Dermis microvascular lymphatic vessel endothelial cell (primary cell): ENCODE measurements around the gene TXLNB. TPM values are rescaled to one million over a fixed set of nuclear protein-coding genes. Genes with fewer than 3 reads are reported as not detected.
A peak's percentile ranks its signal among the peaks of the same experiment; 100 is the strongest.
"Not testable (repeated sequence)": the region's sequence is repeated elsewhere in the genome, so short reads cannot be mapped to it uniquely, and the experiment has no call there.

ENCODE experiments used
- DNase-seq, 2 donors: peaks; one replicate each; pipeline versions ENCODE4 v3.0.0 to v3.0.0-alpha.2; 2010; ENCODE audit warnings: low read depth in 2 of 2
- total RNA-seq: library from RNA; depleted of rRNA; stranded (reverse); fragments of >200 nt; gene quantifications from 2 replicates; pipeline ENCODE4 v1.2.1, GENCODE V29; 2014

Gene TXLNB
- total RNA-seq, 1 donor from 2014 or later: 0.51 TPM

DNA sequence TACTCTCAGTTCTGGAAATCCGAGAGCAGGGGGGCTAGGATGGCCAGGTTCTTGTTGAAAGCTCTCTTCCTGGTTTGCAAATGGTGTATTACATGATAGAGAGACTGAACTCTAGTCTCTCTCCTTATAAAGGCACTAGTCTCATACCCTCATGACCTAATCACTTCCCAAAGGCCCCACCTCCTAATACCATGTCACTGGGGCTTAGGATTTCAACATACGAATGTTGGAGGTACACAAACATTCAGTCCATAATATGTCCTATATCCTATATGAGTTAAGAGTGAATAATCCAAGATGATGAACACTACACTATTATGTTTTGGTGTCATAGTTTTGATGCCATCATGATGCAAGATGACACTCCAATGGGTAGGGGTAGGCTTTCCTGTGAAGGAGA lies 20.0 kb upstream of the TXLNB start:
- DNase-seq: no peak

DNA sequence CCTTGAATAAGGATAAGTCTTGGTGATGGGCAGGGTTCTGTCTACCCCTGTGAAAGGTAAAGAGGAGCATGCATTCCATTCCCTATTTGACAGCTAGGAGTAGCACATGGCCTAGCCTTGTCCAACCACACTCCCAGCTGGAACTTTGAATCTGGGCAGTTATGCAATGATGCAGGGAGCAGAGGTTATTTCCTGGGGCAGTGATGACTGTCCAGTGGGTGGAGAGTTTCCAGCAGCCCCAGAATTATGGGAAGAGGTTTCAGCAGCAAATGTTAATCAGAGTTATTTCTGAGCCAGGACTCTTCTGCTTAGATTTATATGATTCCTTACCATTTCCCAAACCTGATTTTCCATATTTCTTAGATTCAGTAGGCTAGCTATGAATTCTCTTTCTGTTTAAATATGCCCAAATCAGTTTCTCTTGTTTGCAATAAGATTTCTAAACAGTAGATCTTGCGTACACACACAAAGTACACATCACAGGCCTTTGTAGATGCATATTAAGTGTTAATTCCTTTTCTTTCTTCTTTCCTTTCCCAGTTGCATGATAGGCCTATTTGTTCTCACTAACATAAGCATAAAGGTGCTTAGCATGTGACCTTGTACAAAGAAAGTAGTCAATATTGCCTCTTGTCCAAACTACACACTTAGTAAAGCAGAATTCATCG lies 17.3 kb upstream of the TXLNB start:
- peak; percentile 66 to 75 for DNase-seq

DNA sequence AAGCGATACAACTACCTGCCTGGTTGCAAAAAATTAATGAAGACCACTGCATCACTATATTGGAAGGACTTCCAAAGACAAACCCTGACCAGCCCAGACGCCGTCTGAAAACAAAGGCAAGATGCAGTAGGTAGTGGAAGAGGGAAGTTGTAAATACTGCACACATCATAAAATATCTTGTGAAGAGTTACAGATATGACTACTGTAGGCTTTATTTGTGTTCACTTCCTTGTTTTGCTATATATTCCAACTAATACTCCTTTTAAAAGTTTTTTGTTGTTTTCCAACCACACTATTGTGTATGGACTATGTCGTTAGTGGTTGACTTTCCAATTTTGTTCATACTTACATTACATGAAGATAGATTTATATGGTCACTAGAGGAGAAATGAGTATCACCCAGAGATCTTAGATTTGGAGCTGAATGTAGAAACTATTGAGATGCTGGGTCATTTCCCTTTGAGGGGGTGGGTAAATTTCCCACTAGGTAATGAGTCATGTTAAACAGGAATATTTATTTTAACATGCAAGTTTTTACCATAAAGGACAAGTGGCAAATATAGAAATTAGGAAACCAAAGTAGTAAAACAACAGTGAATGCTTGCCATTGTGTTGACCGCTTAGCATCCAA lies 16.6 kb upstream of the TXLNB start:
- peak in 1 of 2 donors; percentile 68 for DNase-seq

DNA sequence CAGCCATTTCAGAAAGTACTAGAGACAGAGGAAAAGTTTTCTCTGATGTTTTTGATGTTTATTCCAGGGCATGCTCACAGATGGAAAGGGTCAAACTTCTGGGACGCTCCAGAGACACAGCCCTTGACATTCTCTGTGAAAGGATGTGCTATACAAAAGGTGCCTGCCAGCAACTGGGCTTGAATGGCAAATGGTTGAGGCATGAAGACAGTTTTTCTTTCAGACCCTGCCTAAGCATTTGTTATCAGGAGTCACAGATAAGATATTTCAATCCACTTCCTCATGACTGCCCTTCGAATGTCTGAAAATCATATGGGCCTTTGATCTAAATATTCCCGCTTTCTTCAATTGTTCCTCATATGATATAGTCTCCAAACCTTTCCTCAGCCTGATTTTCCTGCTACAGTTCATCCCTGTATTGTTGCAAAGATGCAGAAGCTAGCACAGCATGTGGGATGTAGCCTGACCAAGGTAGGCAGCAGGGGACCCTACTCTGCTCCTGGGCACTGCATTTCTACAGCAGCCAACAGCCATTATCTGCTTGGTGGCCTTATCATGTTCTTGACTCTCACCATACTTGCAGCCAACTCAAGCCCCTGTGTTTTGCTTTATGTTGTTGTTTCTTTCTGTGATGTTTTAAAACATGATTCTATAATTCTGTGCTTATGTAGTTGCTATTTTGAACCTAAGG lies 14.6 kb upstream of the TXLNB start:
- DNase-seq: no peak

DNA sequence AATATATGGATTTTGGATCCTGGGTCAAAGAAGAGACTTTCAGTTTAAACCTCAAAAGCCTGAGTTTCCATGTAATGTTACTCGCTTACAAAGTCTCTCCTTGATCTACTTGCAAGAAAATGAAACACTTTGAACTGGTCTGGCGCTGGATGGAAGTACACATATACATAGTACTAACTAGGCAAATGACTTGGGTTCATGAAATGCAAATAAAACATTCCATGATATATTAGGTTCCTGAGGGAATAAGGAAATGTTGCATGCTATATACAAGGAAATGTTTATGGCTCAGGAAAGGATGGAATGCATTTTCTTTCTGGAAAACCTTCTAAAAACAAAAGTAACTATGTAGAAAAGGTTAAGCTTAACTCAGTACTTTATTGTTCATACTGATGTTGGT lies 11.4 kb upstream of the TXLNB start:
- DNase-seq: peak in 1 of 2 donors; percentile 18

DNA sequence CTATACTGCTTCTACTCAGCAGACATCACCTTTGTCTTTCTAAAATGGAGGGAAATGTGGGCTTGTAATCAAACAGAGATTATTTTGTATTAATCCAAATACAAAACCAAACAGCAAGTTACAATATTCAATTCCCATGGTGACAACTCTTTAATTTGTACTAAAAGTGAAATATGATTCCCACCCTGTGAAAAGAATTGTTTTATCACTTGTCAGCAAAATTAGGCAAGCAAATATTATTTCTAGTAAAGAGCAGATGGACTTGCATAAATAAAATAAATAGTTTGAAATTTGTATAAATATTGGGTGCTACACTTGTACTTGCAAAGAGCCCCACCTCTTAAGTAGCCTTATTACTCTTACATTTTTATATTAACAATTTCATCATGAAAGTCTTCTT lies 6.1 kb upstream of the TXLNB start:
- no peak for DNase-seq

DNA sequence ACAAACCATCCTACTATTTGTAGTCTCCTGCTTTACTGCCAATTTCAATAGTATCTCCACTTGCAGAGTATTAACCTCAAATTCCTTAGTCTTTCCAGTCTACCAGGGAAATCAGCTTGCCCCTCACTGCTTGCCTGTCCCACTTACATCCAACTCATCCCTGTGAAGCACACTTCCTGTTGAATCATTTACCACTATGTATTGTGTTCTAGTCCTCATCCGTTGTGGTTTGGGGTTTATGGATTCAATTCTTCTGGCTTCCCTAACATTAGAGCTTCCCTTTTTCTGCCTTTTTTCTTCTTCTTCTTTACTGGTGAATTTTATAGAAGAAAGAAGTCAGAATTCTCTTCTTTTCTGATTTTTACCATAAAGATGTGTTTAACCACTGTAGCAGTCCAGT lies 5.1 kb upstream of the TXLNB start:
- DNase-seq: peak in 1 of 2 donors; percentile 72

DNA sequence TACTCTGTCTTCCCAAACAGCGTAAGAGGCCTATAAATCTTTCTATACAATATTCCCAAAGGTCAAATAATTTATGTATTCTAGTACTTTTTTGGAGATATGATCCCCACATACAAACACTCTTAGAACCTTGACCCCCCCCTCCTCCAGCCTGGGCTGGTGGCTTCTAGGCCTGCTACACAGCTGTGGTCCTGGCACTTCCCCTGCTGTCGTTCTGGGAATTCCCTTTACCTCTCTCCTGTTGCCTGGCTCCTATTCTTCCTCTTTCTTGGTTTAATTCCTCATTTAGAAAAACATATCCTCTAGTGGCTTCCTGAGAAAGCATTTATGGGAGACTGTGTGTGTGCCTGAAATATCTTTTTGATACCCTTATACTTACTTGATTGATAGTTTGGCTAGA lies 4.1 kb upstream of the TXLNB start:
- peak in 1 of 2 donors; percentile 12 for DNase-seq

DNA sequence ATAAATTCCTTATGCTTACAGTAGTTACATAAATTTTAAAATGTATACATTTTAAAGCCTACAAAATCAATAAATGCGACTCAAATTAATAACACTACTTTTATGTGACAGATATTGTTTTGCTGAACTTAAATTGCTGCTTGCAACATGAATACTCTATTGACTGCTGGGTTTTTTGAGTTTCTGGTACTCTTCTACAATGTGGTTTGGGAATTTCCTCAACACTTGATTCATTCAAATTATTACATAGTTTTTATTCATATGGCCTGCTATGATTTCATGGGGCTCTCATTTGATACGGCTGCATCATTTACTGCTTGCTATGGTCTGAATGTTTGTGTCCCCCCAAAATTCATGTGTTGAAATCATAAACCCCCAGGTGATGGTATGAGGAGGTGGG lies 2.3 kb upstream of the TXLNB start:
- DNase-seq: no peak

DNA sequence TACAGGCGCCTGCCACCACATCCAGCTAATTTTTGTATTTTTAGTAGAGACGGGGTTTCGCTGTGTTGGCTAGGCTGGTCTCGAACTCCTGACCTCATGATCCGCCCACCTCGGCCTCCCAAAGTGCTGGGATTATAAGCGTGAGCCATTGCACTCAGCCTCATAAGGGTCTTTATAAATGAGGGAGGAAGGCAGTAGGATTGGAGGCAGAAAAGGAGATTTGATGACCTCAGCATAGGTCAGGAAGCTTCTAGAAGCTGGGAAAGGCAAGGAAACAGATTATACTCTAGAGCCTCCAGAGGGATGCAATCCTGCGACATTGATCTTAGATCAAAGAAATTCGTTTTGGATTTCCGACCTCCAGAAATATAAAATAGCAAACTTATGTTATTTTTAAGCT lies 1.4 kb upstream of the TXLNB start:
- DNase-seq: not testable (repeated sequence)

DNA sequence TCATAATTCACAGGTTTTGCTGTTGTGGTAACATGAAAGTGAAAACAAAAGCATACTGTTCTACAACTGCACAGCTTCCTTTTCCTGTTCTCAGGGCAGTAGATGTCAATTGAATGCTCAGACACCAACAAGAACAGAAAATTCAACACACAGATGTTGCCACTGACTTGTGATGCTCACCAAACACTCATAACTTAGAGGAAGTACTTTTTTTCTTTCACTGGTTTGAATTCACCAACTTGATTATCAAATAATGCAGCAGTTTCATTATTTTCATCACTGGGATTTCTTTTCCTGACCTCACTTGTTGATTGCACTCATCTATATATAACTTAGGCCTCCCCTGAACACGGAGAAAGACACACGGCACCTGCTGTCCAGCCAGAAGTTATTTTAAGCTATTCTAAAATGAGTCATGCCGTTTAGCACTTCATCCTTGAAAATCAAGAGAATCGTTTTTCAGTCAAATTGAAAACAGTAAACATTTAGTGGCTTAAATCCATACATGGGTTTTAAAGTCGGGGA lies 949 bp downstream of the TXLNB start:
- peak; percentile 92 to 93 for DNase-seq

DNA sequence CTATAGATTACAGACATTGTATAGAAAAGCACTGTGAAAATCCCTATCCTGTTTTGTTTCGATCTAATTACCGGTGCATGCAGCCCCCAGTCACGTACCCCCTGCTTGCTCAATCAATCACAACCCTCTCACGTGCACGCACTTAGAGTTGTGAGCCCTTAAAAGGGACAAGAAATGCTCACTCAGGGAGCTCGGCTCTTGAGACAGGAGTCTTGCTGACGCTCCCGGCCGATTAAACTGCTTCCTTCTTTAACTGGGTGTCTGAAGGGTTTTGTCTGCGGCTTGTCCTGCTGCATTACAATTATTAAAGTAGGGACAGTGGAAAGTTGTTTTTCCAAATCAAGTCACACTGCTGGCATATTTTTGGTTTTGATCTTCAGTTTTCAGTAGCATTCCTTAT lies 2.6 kb downstream of the TXLNB start:
- DNase-seq: no peak

DNA sequence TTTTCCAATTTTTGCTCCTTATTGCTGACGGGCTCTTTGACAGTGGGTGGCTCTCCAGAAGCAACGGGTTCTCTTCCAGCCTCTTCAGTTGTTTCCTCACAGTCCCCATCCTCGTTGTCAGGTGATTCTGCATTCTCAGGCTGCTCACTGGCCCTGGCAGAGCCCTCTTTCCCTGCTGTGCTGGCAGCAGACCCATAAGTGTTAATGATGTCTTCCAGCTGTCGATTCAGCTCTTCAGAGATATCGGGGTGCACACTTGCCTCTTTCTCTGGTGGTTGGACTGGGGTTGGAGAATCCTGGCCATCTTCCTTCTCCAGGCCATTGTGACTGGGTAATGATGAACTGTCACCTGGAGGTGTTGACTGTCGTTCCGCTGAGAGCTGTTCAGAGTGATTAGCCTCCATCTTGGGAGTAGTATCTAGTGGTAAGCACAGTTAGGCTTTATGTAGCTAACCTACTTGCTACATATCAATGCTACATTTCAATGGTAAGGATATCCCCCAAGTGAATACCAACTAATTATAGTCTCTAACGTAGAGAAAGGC lies 3.2 kb downstream of the TXLNB start:
- DNase-seq: no peak

DNA sequence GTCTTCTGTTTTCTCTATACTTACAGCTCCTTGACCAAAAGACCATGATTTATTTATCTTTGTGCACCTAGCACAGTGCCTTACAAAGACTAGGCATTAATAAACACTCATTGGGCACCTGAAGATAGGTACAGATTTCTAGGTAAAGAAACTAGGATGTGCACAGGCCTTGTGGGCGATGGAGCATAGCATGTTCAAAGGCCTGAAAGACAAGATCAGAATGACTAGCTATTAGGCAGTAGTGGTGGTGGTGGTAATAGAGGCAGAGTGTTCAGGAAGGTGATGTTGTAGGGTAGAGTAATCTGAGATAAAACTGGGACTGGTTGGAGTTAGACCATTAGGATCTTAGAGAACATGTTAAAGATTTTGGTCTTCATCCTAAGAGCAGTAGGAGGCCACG lies 3.9 kb downstream of the TXLNB start:
- no peak for DNase-seq

DNA sequence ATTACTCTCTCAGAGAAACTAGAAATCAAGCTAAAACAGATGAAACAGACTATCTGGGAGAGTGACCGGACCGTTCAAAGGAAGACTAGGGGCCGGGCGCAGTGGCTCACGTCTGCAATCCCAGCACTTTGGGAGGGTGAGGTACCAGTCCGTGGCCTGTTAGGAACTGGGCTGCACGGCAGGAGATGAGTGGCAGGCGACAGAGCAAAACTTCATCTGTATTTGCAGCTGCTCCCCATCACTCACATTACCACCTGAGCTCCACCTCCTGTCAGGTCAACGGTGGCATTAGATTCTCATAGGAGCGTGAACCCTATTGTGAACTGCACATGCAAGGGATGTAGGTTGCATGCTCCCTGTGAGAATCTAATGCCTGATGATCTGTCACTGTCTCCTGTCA lies 5.4 kb downstream of the TXLNB start:
- DNase-seq: not testable (repeated sequence)

DNA sequence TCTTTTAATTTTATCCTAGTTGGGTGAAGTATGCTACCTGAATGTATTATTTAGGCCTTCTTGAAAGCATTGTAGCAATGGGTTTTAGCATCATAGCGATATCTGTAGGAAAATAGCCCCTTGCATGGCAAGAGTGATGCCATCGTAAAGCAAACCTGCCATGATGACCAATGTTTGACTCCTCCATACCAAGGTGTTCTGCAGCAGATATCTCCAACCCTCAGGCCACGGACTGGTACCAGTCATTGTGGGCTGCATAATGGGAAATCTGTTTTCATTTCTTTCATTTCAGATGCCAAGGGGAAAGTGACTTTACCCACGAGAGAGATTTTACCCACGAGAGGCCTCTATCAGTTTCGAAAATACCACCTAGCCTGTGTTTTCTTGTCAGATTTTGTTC lies 6.2 kb downstream of the TXLNB start:
- DNase-seq: no peak

DNA sequence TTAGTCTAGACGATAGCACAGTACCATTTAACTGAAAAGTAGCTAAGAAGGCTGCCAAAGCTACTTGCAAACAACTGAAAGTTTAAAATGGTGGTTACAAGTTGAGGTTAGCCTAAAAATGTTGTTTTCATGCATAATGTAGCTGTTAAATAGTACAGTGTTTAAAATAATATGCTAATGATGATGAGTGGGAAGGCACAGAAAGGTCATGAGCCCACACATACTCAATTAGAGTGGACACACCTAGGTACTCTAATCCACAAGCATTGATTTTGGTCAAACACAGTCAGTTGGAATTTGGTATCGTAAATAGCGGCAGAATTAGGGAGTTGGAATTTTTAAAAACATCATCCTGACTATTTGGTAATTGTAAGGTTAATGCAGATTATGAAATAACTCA lies 7.0 kb downstream of the TXLNB start:
- DNase-seq: no peak

DNA sequence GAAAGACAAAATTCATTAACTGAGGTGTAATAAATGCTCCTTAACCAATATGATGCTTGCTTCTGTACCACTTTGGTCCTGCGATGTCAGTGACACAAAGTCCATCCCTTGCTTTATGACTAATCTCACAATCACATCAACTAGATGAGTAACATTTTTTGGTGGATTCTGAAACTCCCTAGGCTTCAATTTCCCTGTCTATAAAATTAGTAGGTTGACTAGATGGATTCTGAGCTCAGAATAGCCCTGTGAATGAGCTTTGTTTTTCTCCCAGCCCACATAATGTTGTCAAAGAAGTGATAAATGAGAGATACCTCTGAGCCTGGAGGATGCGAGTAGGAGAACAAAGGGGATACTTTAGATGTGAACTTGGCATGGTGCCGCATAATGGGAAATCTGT lies 9.1 kb downstream of the TXLNB start:
- DNase-seq: no peak

DNA sequence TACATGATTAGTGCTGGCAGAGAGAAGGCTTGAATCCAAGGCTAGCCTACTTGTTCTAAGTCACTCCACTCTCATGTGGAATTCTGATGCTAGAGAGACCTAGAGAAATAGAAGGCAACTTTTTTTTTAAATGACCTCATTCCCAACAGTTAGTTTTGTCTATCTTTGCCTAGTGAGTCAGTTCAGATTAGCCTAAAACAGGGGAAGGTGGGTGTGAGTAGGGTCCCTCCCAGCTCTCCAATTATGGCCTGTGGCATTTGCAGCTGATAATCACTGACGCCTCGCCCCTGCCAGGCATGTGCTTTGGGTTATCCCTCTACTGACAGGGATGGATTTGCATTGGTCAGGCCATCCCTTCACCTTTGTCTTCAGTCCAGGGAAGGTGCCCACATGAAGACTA lies 13.6 kb downstream of the TXLNB start:
- DNase-seq: no peak

DNA sequence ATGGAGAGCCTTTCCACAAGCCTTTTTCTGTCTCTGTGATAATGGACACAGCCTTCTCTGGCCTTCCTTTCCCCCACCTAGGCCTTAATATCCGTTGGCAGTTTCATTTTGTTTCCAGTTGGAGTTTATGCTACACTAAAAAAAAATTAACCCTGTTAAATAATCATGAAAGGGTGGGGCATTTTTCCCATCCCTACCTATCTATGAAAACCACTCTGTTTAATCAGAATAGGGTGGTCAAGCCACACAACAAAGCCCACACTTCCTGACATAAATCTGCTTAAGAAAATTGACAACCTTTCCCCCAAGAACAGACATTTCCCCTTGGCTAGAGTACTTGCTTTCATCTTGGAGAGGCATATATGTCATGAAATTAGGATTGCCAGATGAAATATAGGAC lies 14.2 kb downstream of the TXLNB start:
- DNase-seq: peak; percentile 16 to 29

DNA sequence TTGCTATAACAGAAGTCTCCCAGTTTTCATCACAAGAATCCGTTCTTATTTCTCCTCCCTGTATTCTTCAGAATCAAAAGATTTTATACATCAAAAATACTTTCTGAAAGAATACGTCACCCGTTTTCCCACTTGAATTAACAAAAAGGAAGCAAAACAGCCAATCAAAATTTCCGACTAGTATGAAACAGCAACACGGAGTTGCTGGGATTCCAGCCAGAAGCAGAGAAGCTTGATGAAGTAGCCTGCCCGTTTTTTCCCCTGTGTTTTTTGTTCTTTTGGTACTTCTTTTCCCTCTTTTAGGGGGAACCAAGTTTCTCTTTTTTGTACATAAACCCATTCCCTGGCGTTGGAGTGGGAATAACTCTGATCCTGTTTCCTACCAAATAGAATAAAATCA lies 14.6 kb downstream of the TXLNB start:
- peak; percentile 73 to 84 for DNase-seq

DNA sequence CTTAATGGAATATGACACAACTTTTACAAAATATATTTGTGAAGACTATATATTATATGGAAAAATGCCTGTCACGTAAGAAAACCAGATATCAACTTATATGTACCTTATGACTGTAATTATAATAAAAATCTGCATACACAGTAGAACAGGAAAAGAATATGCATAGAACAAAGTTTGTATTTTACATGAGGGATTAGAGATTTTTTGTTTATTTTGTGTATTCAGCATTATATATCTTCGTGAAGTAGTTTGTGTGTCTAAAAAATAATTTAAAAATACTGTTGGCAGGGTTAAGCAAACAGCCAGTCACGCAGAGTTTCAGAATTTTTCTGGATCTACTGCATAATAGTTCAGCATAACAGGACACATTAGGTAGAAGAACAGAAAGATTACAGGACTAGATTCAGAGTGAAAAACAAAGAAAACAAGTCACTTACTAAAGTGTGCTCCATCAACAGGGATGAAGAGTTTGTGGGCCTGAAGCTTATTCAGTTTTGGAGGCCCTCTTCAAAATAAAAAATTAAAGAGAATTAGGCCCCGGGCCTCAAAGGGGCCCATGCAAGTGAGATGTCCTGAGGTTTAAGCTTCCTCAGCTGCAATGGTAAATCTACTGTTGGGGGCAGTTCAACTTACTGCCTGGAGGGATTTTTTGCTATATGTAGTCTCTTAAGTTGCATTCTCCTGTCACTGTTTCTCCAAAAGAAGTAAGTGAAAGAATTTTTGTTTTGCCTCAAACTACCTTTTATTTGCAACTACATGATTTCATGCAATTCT lies 16.3 kb downstream of the TXLNB start:
- DNase-seq: no peak
